Kidney glomerular epithelial cell (primary cell): ENCODE measurements around the gene NID1.
"Not testable (repeated sequence)": the region's sequence is repeated elsewhere in the genome, so short reads cannot be mapped to it uniquely, and the experiment has no call there.

Experiments used
- DNase-seq: peaks from one replicate; lab custom pipeline; 2025; lab: John Stamatoyannopoulos, UW

Gene NID1

DNA sequence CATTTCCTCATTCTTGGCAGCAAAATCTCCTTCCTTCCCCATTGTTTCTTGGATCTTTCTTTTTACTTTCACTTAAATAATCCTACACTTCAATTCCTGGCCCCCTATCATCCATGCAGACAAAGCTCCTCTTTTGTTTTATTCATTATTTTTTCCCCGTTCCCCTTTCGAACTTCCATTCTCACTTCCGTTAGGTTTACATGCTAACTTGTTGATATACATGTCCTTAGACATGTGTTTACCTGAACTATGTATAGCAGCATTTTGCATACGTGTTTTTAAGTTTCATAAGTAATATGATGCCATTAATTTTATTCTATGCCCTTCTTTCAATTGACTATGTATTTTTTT is 131.1 kb downstream of the NID1 start:
- no peak for DNase-seq

DNA sequence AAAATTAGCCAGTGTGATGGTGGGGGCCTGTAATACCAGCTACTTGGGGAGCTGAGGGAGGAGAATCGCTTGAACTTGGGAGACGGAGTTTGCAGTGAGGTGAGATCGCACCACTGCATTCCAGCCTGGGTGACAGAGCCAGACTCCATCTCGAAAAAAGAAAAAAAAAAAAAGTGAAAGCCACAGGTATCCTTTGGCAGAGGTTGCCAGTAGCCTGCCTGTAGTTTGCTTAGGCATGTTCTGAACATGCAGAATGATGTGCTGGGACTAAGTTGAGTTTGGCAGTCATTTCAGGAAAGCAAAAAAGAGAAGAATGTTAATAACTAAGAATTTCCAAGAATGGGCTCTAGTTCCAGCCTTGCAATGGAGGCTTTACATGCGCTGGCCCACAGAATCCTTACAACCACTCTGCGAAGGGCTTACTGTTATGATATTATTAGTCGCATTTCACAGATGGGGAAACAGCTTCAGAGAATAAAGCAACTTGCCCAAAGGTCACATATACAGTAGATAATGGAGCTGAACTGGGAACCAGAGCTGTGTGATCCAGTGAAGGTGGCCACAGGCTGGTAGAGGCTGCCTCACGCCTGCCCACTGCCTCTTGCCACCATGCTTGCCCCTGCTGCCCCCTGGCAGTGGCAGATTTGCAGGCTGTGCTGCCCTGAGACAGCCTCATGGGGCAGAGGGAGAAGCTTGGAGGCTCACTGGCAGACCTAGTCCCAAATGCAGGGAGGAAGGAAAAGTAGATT is 131.7 kb downstream of the NID1 start:
- no peak for DNase-seq

DNA sequence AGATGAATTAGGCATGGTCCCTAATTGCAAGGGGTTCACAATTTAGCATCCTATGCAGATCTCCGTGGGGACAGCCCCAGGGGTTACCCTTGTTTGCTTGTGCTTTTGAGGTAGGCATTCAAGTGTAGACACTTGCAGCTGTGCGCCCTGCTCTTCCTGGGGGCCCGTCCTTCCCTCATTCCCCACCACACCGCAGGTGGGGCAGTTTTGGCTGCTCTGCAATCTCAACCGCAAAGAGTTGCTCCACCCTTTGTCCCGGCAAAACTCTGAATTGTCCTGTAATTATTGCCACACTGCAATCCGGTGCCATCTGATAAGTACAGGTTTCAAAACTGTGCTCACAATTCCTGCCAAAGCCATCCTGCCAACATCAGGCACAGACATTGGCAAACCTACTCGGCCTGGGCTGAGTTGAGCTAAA is 132.8 kb downstream of the NID1 start:
- no peak for DNase-seq

DNA sequence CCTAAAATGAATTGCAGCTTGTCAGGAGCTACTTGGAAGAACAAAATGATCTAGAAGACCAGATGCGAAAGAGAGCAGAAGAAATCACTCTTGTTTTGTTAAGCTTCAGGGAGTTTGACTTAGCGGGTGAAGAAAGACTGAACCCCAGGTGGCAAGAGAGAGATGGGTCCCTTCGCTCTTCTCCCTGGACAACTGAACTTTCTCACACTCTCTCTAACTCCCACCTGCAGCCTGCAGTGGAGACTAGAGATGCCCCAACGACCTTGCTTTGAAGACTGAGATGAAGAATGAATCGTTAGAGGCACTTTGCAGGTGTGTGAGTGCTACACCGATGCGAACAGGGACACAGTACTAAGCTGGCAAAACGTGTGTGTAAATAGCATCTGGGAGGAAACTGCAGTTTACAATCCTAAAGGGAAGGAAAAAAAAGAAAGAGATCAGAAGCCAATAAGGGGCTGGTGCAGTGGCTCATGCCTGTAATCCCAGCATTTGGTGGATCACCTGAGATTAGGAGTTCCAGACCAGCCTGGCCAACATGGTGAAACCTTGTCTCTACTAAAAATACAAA is 133.6 kb downstream of the NID1 start:
- DNase-seq: no peak

DNA sequence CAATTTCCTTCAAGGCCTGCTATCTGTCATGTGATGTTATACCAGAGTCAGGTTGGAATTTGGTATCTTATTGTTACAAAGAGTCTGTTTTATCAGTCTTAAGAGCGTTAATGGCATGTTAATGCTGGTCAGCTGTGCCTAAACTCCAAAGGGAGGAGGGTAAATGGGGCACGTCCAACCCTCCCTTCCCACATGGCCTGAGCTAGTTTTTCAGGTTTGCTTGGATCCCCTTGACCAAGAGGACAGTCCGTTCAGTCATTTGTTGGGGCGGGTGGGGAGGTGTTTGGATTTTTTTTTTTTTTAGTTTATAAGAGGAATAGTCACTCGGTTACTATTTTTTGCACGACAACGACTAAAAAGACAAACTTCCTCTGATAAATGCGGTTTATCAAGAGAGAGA is 134.3 kb downstream of the NID1 start:
- no peak for DNase-seq

DNA sequence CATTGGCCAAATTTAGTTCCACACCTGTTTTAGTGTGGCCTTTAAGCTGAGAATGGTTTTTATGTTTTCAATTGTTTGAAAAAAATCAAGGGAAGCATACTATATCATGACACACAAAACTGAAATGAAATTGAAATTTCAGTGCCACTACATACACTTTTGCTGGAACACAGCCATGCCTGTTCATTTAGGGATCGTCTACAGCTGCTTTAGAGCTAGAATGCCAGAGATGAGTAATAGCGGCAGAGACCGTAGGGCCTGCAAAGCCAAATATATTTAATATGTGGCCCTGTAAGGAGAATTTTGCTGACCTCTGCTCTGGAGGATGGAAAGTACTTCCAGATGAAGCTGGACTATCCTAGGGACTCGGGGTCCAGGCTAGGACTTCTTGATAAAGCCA is 135.7 kb downstream of the NID1 start:
- no peak for DNase-seq

DNA sequence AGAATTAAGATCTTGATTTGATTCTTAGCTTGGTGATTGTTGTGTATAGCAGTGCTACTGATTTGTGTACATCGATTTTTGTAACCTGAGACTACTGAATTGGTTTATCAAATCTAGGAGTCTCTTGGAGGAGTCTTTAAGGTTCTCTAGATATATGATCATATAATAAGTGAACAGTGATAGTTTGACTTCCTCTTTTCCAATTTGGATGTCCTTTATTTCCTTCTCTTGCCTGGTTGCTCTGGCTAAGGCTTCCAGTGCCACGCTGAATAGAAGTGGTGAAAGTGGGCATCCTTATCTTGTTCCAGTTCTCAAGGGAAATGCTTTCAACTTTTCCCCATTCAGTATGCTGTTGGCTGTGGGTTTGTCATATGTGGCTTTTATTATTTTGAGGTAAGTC is 136.7 kb downstream of the NID1 start:
- DNase-seq: no peak

DNA sequence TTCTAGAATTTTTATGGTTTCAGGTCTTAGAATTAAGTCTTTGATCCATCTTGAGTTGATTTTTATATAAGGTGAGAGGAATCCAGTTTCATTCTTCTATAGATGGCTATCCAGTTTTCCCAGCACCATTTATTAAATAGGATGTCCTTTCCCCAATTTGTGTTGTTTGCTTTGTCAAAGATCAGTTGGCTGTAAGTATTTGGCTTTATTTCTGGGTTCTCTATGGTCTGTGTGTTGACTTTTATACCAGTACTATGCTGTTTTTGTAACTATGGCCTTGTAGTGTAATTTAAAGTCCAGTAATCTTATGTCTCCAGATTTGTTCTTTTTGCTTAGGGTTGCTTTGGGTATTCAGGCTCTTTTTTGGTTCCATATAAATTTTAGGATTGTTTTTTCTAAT is 137.3 kb downstream of the NID1 start:
- DNase-seq: not testable (repeated sequence)
